Measurements from ENCODE around the gene TCL1B. TPM values are rescaled to one million over a fixed set of nuclear protein-coding genes. Genes with fewer than 3 reads are reported as not detected.

Gene TCL1B
- total and polyA plus RNA-seq, 2 donors (not counting 3 experiments of a cell fraction or from before 2014, with no cell fraction given) = not detected

DNA sequence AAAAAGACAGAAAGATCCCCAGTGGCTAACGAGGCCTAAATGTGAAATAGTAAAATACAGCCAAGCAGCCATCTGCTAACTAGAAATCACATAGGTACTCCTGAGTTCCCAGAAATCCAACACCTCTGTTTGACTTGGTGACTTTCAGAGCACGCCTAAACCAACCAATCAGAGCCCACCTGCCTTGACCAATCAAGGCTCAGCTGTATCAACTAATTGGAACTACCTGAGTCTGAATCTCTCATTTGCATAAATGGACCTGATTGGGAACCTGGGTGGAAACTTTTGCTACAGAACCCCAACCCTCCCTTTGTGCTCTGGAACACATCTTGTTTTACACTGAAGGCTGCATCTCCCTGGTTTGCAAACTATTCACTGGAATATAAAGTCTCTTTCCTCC, 5.1 kb upstream of the TCL1B start:
- Histone ChIP-seq H3K4me1 (ENCODE audit: control insufficient read depth, extremely low read depth, insufficient read depth, low read length) (no peaks in the 10 kb centered on the region), H3K4me2 (ENCODE audit: insufficient read depth, low read length) (no peak overlapping the region), H4K20me1 (replicated peaks; ENCODE audit: control insufficient read depth, extremely low read depth, insufficient read depth, low read length) (no peaks in the 10 kb centered on the region), H2AFZ (ENCODE audit: low read depth, low read length) (no peak overlapping the region), H3K27ac (ENCODE audit: insufficient read depth, low read depth, low read length) (no peak overlapping the region), H3K9me3 (replicated peaks; ENCODE audit: control insufficient read depth, insufficient read depth, low read length) (no peaks in the 10 kb centered on the region), H3K9me1 (replicated peaks; ENCODE audit: control insufficient read depth, extremely low read depth, insufficient read depth, low read length) (no peaks in the 10 kb centered on the region), H3K9ac (replicated peaks; ENCODE audit: extremely low read depth, insufficient read depth, low read length) (no peak overlapping the region), H3K4me3 (replicated peaks in 1 of 3; ENCODE audit: insufficient read depth in 1 of 3, low read depth in 1 of 3, low read length in 3 of 3) (no peak overlapping the region), H3K79me2 (ENCODE audit: control insufficient read depth, insufficient read depth, low read length) (no peaks in the 10 kb centered on the region), H3K36me3 (ENCODE audit: control insufficient read depth in 2 of 2, extremely low read depth in 1 of 2, insufficient read depth in 2 of 2, low read length in 2 of 2) (no peaks in the 10 kb centered on the region), H3K27me3 (ENCODE audit: control insufficient read depth in 2 of 2, insufficient read depth in 2 of 2, low read length in 2 of 2) (no peaks in the 10 kb centered on the region)
- DNase-seq (ENCODE audit: low read depth, low spot score) (no peak), FAIRE-seq (no peak)
- ChIA-PET POLR2A (interaction anchor here (0.7 kb wide), 1 partner anchor 11 kb away, joined by 8 read pairs; no protein-coding TSS in a partner anchor), CTCF (no interaction called here)
- TF ChIP-seq GATA2 (IDR thresholded peaks at IDR 0.05; ENCODE audit: insufficient read depth, insufficient read length, low read depth, low read length) (no peak), EZH2 (IDR thresholded peaks at IDR 0.05; ENCODE audit: borderline replicate concordance, low read depth, low read length, severe bottlenecking) (no peak), FOS (IDR thresholded peaks at IDR 0.05; ENCODE audit: borderline replicate concordance, insufficient read depth, low read length) (no peak), JUN (IDR thresholded peaks at IDR 0.05; ENCODE audit: borderline replicate concordance, insufficient read depth, insufficient read length, low read depth) (no peak), MAX (IDR thresholded peaks at IDR 0.05; ENCODE audit: insufficient read depth, insufficient read length) (no peak), POLR2AphosphoS5 (IDR thresholded peaks at IDR 0.05; ENCODE audit: insufficient read depth, low read depth, low read length) (no peak), MYC (IDR thresholded peaks at IDR 0.05; ENCODE audit: low read depth, low read length) (no peak), POLR2A (IDR thresholded peaks at IDR 0.05; ENCODE audit: low read depth, low read length) (no peak)
- TF ChIP-seq, protein P1, sequence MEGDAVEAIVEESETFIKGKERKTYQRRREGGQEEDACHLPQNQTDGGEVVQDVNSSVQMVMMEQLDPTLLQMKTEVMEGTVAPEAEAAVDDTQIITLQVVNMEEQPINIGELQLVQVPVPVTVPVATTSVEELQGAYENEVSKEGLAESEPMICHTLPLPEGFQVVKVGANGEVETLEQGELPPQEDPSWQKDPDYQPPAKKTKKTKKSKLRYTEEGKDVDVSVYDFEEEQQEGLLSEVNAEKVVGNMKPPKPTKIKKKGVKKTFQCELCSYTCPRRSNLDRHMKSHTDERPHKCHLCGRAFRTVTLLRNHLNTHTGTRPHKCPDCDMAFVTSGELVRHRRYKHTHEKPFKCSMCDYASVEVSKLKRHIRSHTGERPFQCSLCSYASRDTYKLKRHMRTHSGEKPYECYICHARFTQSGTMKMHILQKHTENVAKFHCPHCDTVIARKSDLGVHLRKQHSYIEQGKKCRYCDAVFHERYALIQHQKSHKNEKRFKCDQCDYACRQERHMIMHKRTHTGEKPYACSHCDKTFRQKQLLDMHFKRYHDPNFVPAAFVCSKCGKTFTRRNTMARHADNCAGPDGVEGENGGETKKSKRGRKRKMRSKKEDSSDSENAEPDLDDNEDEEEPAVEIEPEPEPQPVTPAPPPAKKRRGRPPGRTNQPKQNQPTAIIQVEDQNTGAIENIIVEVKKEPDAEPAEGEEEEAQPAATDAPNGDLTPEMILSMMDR (IDR thresholded peaks at IDR 0.05; ENCODE audit: extremely low read depth in 1 of 2, insufficient read depth in 1 of 2, low read depth in 1 of 2, low read length in 2 of 2) = no peak
- intact Hi-C loops (cut with micrococcal nuclease) (loop anchor here (5.0 kb wide), 1 partner anchor 239 kb away; no protein-coding TSS in a partner anchor), dilution Hi-C loops (cut with MboI; ENCODE audit: extremely low pct_ligation_motif_present, low sequenced_read_pairs) (no loop called here)
- BruUV-seq (replicated peaks) = no TSS peak

Measured in endothelial cell of umbilical vein (primary cell).